HG03135 (cell line): ENCODE results near the gene C5AR2.
A peak's percentile ranks its signal among the peaks of the same experiment; 100 is the strongest.
"Not testable (repeated sequence)": the region's sequence is repeated elsewhere in the genome, so short reads cannot be mapped to it uniquely, and the experiment has no call there.

Source experiments
- ATAC-seq: cut with Tn5 transposase; IDR thresholded peaks from one replicate; pipeline ENCODE4 v1.9.1; 2021; ENCODE audit warnings: mild to moderate bottlenecking, moderate library complexity; ENCODE audit not compliant: unreplicated experiment

The C5AR2 gene

GRCh38 chr19:47323409-47323808 lies 8.6 kb upstream of the C5AR2 start:
- ATAC-seq, result no peak

GRCh38 chr19:47323872-47324271 lies 8.1 kb upstream of the C5AR2 start:
- no peak for ATAC-seq

GRCh38 chr19:47324502-47324901 lies 7.5 kb upstream of the C5AR2 start:
- ATAC-seq, result no peak

- ATAC-seq, result no peak
Measured at GRCh38 chr19:47330466-47330869, 1.5 kb upstream of the C5AR2 start.

- ATAC-seq, result no peak
Measured at GRCh38 chr19:47331490-47331889, 485 bp upstream of the C5AR2 start.

- not testable (repeated sequence) for ATAC-seq
Measured at GRCh38 chr19:47336765-47337718, 5.1 kb downstream of the C5AR2 start.

GRCh38 chr19:47339196-47339880 lies 7.4 kb downstream of the C5AR2 start:
- no peak for ATAC-seq

- ATAC-seq, result no peak
Measured at GRCh38 chr19:47340477-47341208, 8.7 kb downstream of the C5AR2 start.

GRCh38 chr19:47341734-47342133 lies 9.8 kb downstream of the C5AR2 start:
- ATAC-seq, result no peak

- no peak for ATAC-seq
Measured at GRCh38 chr19:47343194-47343802, 11.3 kb downstream of the C5AR2 start.

- ATAC-seq, result no peak
Measured at GRCh38 chr19:47344425-47344824, 12.4 kb downstream of the C5AR2 start.

GRCh38 chr19:47346024-47346423 lies 14.0 kb downstream of the C5AR2 start:
- not testable (repeated sequence) for ATAC-seq

- peak; percentile 92 for ATAC-seq
Measured at GRCh38 chr19:47348819-47349795, 17.1 kb downstream of the C5AR2 start, which contains the start of gene DHX34. Gene DHX34, plus strand, starts transcription at chr19:47349315. Its CDS starts 3,716 bp downstream, at chr19:47353031.

- ATAC-seq, result no peak
Measured at GRCh38 chr19:47350630-47351029, 18.7 kb downstream of the C5AR2 start.

GRCh38 chr19:47351548-47351947 lies 19.6 kb downstream of the C5AR2 start:
- no peak for ATAC-seq

- ATAC-seq, result no peak
Measured at GRCh38 chr19:47352095-47352494, 20.1 kb downstream of the C5AR2 start.

GRCh38 chr19:47353307-47353712 lies 21.3 kb downstream of the C5AR2 start:
- ATAC-seq, result no peak

- ATAC-seq, result no peak
Measured at GRCh38 chr19:47356900-47357299, 24.9 kb downstream of the C5AR2 start.

- ATAC-seq, result no peak
Measured at GRCh38 chr19:47357788-47358680, 26.1 kb downstream of the C5AR2 start.
